ENCODE measurements around the gene SLC35E1. TPM values are rescaled to one million over a fixed set of nuclear protein-coding genes. Genes with fewer than 3 reads are reported as not detected.
"Not testable (repeated sequence)": the region's sequence is repeated elsewhere in the genome, so short reads cannot be mapped to it uniquely, and the experiment has no call there.

SLC35E1 gene
- total RNA-seq, 2 experiments from 2014 or later, result 42.0 to 46.0 TPM

GRCh38 chr19:16516923-16517610 lies 55.1 kb downstream of the SLC35E1 start:
- DNase-seq, result no peak
- ChIA-PET POLR2A (no interaction called here), CTCF (interaction anchor here (1.0 to 1.2 kb wide), 2 partner anchors 30 to 75 kb away, joined by 3 read pairs; no protein-coding TSS in a partner anchor)
- H3K4me1 Mint-ChIP-seq (ENCODE audit: low read depth), result no peaks in the 10 kb centered on the region
- no peak overlapping the region for H3K27ac Mint-ChIP-seq
- H3K9me3 Mint-ChIP-seq, result no peaks in the 10 kb centered on the region
- H3K36me3 Mint-ChIP-seq, result peaks cover 30% of the 10 kb centered on the region
- intact Hi-C loops (cut with micrococcal nuclease), result no loop called here
- H3K4me3 Mint-ChIP-seq, result no peak overlapping the region
- H3K27me3 Mint-ChIP-seq, result no peaks in the 10 kb centered on the region

DNA sequence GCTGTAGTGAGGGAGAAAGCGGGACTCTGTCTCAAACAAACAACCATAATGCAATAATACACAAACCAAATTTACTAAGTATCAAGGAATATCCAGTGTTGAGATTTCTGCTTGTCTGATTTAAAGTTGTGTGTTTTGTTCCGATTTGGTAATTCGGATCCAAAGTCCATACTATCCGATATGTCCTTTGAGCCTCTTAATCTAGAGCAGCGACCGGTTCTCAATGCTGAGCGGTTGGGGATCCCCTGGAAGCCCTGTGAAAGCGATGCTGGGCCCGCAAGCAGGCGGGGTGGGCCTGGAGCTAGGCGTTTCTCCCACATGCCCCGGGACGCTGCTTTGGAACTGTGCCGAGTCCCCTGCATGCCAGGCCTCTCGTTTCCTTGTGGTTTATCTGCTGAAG lies 55.8 kb downstream of the SLC35E1 start:
- H3K27me3 Mint-ChIP-seq, result no peaks in the 10 kb centered on the region
- no peak overlapping the region for H3K4me3 Mint-ChIP-seq
- ChIA-PET CTCF (no interaction called here), POLR2A (no interaction called here)
- H3K4me1 Mint-ChIP-seq (ENCODE audit: low read depth), result no peaks in the 10 kb centered on the region
- no peak overlapping the region for H3K27ac Mint-ChIP-seq
- H3K36me3 Mint-ChIP-seq, result peaks cover 30% of the 10 kb centered on the region
- H3K9me3 Mint-ChIP-seq, result no peaks in the 10 kb centered on the region
- intact Hi-C loops (cut with micrococcal nuclease), result no loop called here
- no peak for DNase-seq

GRCh38 chr19:16514383-16515019 lies 57.7 kb downstream of the SLC35E1 start:
- POLR2A ChIA-PET, result no interaction called here
- Mint-ChIP-seq H3K27me3 (no peaks in the 10 kb centered on the region), H3K36me3 (peaks cover 20% of the 10 kb centered on the region), H3K9me3 (no peaks in the 10 kb centered on the region), H3K4me3 (no peak overlapping the region), H3K27ac (no peak overlapping the region), H3K4me1 (ENCODE audit: low read depth) (no peaks in the 10 kb centered on the region)
- intact Hi-C loops (cut with micrococcal nuclease), result no loop called here
- DNase-seq, result no peak
- CTCF ChIA-PET, result interaction anchor here (0.6 kb wide), 2 partner anchors 13 to 885 kb away, joined by 3 read pairs; no protein-coding TSS in a partner anchor

DNA sequence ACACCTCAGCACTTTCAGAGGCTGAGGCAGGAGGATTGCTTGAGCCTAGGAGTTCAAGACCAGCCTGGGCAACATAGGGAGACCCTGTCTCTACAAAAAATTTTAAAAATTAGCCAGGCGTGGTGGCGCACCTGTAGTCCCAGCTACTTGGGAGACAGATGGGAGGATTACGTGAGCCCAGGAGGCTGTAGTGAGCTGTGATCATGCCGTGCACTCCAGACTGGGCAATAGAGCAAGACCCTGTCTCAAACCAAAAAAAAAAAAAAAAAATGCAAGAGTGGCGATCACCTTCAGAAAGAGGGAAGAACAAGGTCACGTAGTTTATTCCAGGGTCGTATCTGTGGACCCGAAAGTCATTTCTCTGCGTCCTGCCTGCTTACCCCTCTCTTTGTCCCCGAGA lies 59.6 kb downstream of the SLC35E1 start:
- POLR2A ChIA-PET, H3K9me3 Mint-ChIP-seq, H3K4me3 Mint-ChIP-seq: not testable (repeated sequence)

GRCh38 chr19:16509141-16510061 lies 62.8 kb downstream of the SLC35E1 start:
- Mint-ChIP-seq H3K4me1 (ENCODE audit: low read depth) (no peaks in the 10 kb centered on the region), H3K27ac (no peak overlapping the region), H3K4me3 (no peak overlapping the region), H3K9me3 (no peaks in the 10 kb centered on the region), H3K36me3 (peaks cover 8% of the 10 kb centered on the region), H3K27me3 (no peaks in the 10 kb centered on the region)
- no peak for DNase-seq
- intact Hi-C loops (cut with micrococcal nuclease), result no loop called here
- POLR2A ChIA-PET, result no interaction called here
- CTCF ChIA-PET, result no interaction called here

More for the DNA sequence above, 59.6 kb downstream of the SLC35E1 start:
- intact Hi-C loops (cut with micrococcal nuclease); H3K36me3 Mint-ChIP-seq; H3K27ac Mint-ChIP-seq; DNase-seq; CTCF ChIA-PET; H3K27me3 Mint-ChIP-seq; H3K4me1 Mint-ChIP-seq (ENCODE audit: low read depth): not testable (repeated sequence)

- Mint-ChIP-seq H3K27me3 (no peaks in the 10 kb centered on the region), H3K9me3 (no peaks in the 10 kb centered on the region), H3K4me1 (ENCODE audit: low read depth) (no peaks in the 10 kb centered on the region), H3K36me3 (peaks cover 10% of the 10 kb centered on the region), H3K4me3 (no peak overlapping the region), H3K27ac (no peak overlapping the region)
- CTCF ChIA-PET, result no interaction called here
- intact Hi-C loops (cut with micrococcal nuclease), result no loop called here
- no peak for DNase-seq
- POLR2A ChIA-PET, result no interaction called here
These were observed 63.7 kb downstream of the SLC35E1 start for GRCh38 chr19:16508546-16508945.

- ChIA-PET POLR2A (no interaction called here), CTCF (no interaction called here)
- peaks cover 5% of the 10 kb centered on the region for H3K4me1 Mint-ChIP-seq (ENCODE audit: low read depth)
- peaks cover 10% of the 10 kb centered on the region for H3K36me3 Mint-ChIP-seq
- H3K27me3 Mint-ChIP-seq, result no peaks in the 10 kb centered on the region
- intact Hi-C loops (cut with micrococcal nuclease), result no loop called here
- H3K9me3 Mint-ChIP-seq, result no peaks in the 10 kb centered on the region
- H3K27ac Mint-ChIP-seq, result no peak overlapping the region
- DNase-seq, result no peak
- H3K4me3 Mint-ChIP-seq, result no peak overlapping the region
These were observed 65.3 kb downstream of the SLC35E1 start for GRCh38 chr19:16506961-16507360.

DNA sequence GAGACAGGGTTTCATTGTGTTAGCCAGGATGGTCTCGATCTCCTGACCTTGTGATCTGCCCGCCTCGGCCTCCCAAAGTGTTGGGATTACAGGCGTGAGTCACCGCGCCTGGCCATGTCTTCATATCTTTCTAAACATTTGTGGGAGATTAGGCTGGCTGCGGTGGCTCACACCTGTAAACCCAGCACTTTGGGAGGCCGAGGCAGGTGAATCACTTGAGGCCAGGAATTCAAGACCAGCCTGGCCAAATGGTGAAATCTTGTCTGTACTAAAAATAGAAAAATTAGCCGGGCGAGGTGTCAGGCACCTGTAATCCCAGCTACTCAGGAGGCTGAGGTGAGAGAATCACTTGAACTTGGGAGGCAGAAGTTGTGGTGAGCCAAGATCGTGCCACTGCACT lies 66.1 kb downstream of the SLC35E1 start:
- H3K4me1 Mint-ChIP-seq (ENCODE audit: low read depth); H3K27ac Mint-ChIP-seq; POLR2A ChIA-PET; intact Hi-C loops (cut with micrococcal nuclease); H3K4me3 Mint-ChIP-seq; DNase-seq; CTCF ChIA-PET; H3K9me3 Mint-ChIP-seq; H3K27me3 Mint-ChIP-seq: not testable (repeated sequence)
- H3K36me3 Mint-ChIP-seq, result peaks cover 12% of the 10 kb centered on the region

- no peak overlapping the region for H3K27ac Mint-ChIP-seq
- intact Hi-C loops (cut with micrococcal nuclease), result no loop called here
- peaks cover 5% of the 10 kb centered on the region for H3K4me1 Mint-ChIP-seq (ENCODE audit: low read depth)
- POLR2A ChIA-PET, result interaction anchor here (1.1 kb wide), 1 partner anchor 124 kb away, joined by 3 read pairs; the partner anchor contains the start of gene MED26
- no peaks in the 10 kb centered on the region for H3K27me3 Mint-ChIP-seq
- DNase-seq, result no peak
- CTCF ChIA-PET, result no interaction called here
- H3K4me3 Mint-ChIP-seq, result no peak overlapping the region
- H3K36me3 Mint-ChIP-seq, result peaks cover 9% of the 10 kb centered on the region
- H3K9me3 Mint-ChIP-seq, result no peaks in the 10 kb centered on the region
These were observed 67.9 kb downstream of the SLC35E1 start for GRCh38 chr19:16504271-16504670.

Other genes with a start within 250 kb of the SLC35E1 start
- gene KLF2, start 247.6 kb downstream of the SLC35E1 start, total RNA-seq, result 1 to 10 TPM; 1.7 TPM
- gene EPS15L1, start 100.4 kb downstream of the SLC35E1 start, total RNA-seq, result 10 to 100 TPM; 25.9 to 27.3 TPM
- not detected for gene CALR3, start 76.2 kb downstream of the SLC35E1 start, total RNA-seq
- gene C19orf44, start 76.0 kb downstream of the SLC35E1 start, total RNA-seq, result 1 to 10 TPM; 2.2 to 2.6 TPM
- 10 to 100 TPM; 50.8 TPM for gene CHERP, start 30.0 kb downstream of the SLC35E1 start, total RNA-seq
- gene MED26, start 55.8 kb upstream of the SLC35E1 start, total RNA-seq, result 10 to 100 TPM; 12.0 to 14.5 TPM
- 10 to 100 TPM; 50.5 to 50.9 TPM for gene SMIM7, start 87.7 kb upstream of the SLC35E1 start, total RNA-seq
- under 1 TPM; 0.58 to 0.76 TPM for gene TMEM38A, start 88.7 kb upstream of the SLC35E1 start, total RNA-seq
- gene NWD1, start 147.4 kb upstream of the SLC35E1 start, total RNA-seq, result not detected

Data from activated CD4-positive, alpha-beta memory T cell treated with anti-CD3 and anti-CD28 coated beads for 36 hours (primary cell).